GM06990 (cell line): ENCODE measurements around the gene TERB1.

Experiments used
- DNase-seq: peaks from one replicate; pipeline ENCODE4 v3.0.0-alpha.2; 2011; ENCODE audit not compliant: insufficient read length; ENCODE audit errors: extremely low read depth
- H3K27me3 ChIP-seq: replicated peaks from 2 replicates; pipeline ENCODE4 v1.6.0; 2011; ENCODE audit warnings: low read length; ENCODE audit not compliant: control insufficient read depth, insufficient read depth
- H3K36me3 ChIP-seq: 2 replicates; pipeline ENCODE4 v1.5.1; 2011; ENCODE audit warnings: low read length; ENCODE audit not compliant: control insufficient read depth, insufficient read depth
- H3K4me3 ChIP-seq: replicated peaks from 2 replicates; pipeline ENCODE4 v1.5.1; 2011; ENCODE audit warnings: low read depth, mild to moderate bottlenecking, control low read depth, low read length
- CTCF ChIP-seq: IDR thresholded peaks from 2 replicates; pipeline ENCODE4 v1.5.1; 2011; ENCODE audit warnings: low read length, control low read depth, mild to moderate bottlenecking, inconsistent platforms; ENCODE audit not compliant: insufficient read depth, poor library complexity, severe bottlenecking

Gene TERB1

GRCh38 chr16:66752379-66752778 lies 49.0 kb downstream of the TERB1 start:
- TF ChIP-seq CTCF, result no peak
- Histone ChIP-seq H3K4me3 (no peak overlapping the region), H3K36me3 (peaks cover 2% of the 10 kb centered on the region), H3K27me3 (no peaks in the 10 kb centered on the region)
- DNase-seq, result no peak

GRCh38 chr16:66751992-66752322 lies 49.4 kb downstream of the TERB1 start:
- no peak for TF ChIP-seq CTCF
- Histone ChIP-seq H3K27me3 (no peaks in the 10 kb centered on the region), H3K36me3 (peaks cover 2% of the 10 kb centered on the region), H3K4me3 (peak overlapping the region; percentile 31)
- DNase-seq, result no peak

- DNase-seq, result peak; percentile 84
- Histone ChIP-seq H3K27me3 (no peaks in the 10 kb centered on the region), H3K4me3 (peak within 1 kb of the TSS; percentile 100), H3K36me3 (peaks cover 2% of the 10 kb centered on the region)
- peak; percentile 52 for TF ChIP-seq CTCF
Observed at GRCh38 chr16:66751303-66751991, 49.9 kb downstream of the TERB1 start, which contains the start of gene DYNC1LI2. Gene DYNC1LI2, minus strand, starts transcription at chr16:66751609. Its CDS starts 18 bp downstream, at chr16:66751591.

GRCh38 chr16:66751053-66751302 lies 50.4 kb downstream of the TERB1 start:
- no peak for TF ChIP-seq CTCF
- peaks cover 2% of the 10 kb centered on the region for H3K36me3 ChIP-seq
- no peak for DNase-seq

GRCh38 chr16:66750279-66751052 lies 50.9 kb downstream of the TERB1 start:
- peaks cover 2% of the 10 kb centered on the region for H3K36me3 ChIP-seq
- H3K27me3 ChIP-seq, result no peaks in the 10 kb centered on the region
- no peak for DNase-seq
- TF ChIP-seq CTCF, result no peak
- H3K4me3 ChIP-seq, result peak overlapping the region; percentile 100

More at GRCh38 chr16:66751053-66751302, 50.4 kb downstream of the TERB1 start:
- no peaks in the 10 kb centered on the region for H3K27me3 ChIP-seq
- peak overlapping the region; percentile 100 for H3K4me3 ChIP-seq

- H3K4me3 ChIP-seq, result no peak overlapping the region
- no peaks in the 10 kb centered on the region for H3K27me3 ChIP-seq
- no peak for DNase-seq
- H3K36me3 ChIP-seq, result peaks cover 8% of the 10 kb centered on the region
- no peak for TF ChIP-seq CTCF
Observed at GRCh38 chr16:66746682-66747081, 54.7 kb downstream of the TERB1 start.
